Tibial nerve (tissue), 3 donors: ENCODE data around the gene SNED1.

Source experiments
- POLR2A ChIP-seq, 2 donors: fragments of 450-650 bp; IDR thresholded peaks; one replicate each; pipeline ENCODE4 v1.6.1; 2017; ENCODE audit warnings: antibody characterized with exemption in 2 of 2, mild to moderate bottlenecking in 2 of 2, moderate library complexity in 2 of 2
- TF ChIP-seq, protein P1 (sequence below), 5 experiments: fragments of 200-600 bp in 3 of 5; fragments of 450-650 bp in 2 of 5; sonication (generic) in 3 of 5; IDR thresholded peaks; one replicate each; pipeline ENCODE4 v1.5.1; 2016 to 2019; ENCODE audit warnings: antibody characterized with exemption in 5 of 5, mild to moderate bottlenecking in 3 of 5, moderate library complexity in 2 of 5

DNA sequence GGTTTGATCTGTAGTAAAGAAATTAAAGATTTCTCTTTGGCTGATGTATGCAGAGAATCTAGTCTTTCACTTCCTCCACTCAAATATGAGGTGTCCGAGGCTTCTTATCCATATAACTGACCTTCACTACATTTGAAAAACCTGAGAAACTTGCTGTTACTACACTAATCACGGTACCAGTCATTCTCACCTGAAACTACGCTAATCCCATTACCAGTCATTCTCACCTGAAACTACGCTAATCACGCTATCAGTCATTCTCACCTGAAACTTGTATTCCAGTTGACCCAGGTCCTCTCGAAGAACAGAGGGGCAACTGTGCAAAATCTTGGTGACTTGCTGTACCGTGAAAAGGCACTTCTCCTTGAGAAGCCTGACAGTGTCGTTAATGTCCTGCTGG, 98.6 kb downstream of the SNED1 start:
- TF ChIP-seq, protein P1, sequence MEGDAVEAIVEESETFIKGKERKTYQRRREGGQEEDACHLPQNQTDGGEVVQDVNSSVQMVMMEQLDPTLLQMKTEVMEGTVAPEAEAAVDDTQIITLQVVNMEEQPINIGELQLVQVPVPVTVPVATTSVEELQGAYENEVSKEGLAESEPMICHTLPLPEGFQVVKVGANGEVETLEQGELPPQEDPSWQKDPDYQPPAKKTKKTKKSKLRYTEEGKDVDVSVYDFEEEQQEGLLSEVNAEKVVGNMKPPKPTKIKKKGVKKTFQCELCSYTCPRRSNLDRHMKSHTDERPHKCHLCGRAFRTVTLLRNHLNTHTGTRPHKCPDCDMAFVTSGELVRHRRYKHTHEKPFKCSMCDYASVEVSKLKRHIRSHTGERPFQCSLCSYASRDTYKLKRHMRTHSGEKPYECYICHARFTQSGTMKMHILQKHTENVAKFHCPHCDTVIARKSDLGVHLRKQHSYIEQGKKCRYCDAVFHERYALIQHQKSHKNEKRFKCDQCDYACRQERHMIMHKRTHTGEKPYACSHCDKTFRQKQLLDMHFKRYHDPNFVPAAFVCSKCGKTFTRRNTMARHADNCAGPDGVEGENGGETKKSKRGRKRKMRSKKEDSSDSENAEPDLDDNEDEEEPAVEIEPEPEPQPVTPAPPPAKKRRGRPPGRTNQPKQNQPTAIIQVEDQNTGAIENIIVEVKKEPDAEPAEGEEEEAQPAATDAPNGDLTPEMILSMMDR (IDR thresholded peaks at IDR 0.05): no peak
- TF ChIP-seq POLR2A (IDR thresholded peaks at IDR 0.05): no peak
